G401.6 (cell line): ENCODE measurements around the gene CCDC178.
A peak's percentile ranks its signal among the peaks of the same experiment; 100 is the strongest.
"Not testable (repeated sequence)": the region's sequence is repeated elsewhere in the genome, so short reads cannot be mapped to it uniquely, and the experiment has no call there.

Experiments used
- FAIRE-seq: peaks from 2 replicates; lab custom pipeline; 2012; peaks lifted over from hg19 to GRCh38; lab: Jason Lieb, UNC

The CCDC178 gene

GRCh38 chr18:33440060-33441043, at the start of gene CCDC178:
CCDC178 (minus strand) TSS chr18:33440721; CDS start chr18:33412088, 28,633 bp downstream.
- no peak for FAIRE-seq

DNA sequence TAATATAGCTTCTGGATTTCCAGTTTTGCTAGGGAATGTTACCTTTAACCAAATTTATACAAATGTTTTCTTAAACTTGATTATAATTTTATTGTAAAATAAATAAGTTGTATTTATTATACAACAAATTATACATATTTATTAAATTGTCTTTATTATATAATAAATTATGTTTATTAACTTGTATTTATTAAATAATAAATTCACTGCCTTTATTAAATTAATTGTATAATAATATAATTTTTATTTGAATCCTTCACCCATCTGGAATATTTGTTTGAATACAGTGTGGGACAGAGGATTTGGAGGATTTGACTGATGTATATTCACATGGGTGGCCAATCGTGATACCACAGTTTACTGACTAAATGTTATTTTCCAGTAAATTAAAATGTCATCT, 43.4 kb upstream of the CCDC178 start:
- FAIRE-seq, result peak; percentile 91

DNA sequence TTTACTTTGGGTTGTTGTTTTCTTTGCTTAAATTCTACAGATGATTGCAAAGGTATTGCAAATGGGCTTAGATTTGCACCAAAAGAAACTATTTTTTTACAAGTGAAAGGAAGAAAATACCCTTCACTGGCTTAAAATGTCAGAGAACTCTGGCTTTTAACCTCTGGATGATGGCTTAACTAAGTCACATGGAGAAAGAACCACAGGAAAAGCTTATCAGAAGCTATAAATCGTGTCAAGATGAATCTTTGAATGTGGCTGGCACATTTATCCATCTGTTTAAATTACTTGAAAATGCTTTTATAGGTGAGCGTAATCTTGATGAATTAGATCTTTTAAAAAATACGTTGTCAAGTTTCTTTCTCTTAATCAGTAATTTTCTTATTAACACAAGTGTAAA, 32.0 kb upstream of the CCDC178 start:
- FAIRE-seq, result no peak

DNA sequence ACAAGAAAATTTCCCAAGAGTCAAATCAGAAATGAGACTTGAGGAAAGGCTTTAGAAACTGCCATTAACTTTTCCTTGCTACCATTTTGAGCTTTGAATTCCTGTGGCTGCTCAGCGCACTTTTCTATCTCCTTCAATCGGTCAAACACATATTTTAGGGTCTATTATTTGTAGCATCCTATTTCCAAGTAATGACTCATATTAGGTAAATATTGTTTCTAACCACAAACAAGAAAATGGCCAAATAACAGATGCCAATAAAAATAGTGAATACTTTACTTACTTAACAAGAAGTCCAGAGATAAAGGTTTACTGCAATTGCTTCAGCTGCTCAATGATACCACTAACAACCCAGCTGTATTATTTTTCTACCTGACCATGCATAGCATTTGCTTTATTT, 29.7 kb upstream of the CCDC178 start:
- FAIRE-seq, result no peak

DNA sequence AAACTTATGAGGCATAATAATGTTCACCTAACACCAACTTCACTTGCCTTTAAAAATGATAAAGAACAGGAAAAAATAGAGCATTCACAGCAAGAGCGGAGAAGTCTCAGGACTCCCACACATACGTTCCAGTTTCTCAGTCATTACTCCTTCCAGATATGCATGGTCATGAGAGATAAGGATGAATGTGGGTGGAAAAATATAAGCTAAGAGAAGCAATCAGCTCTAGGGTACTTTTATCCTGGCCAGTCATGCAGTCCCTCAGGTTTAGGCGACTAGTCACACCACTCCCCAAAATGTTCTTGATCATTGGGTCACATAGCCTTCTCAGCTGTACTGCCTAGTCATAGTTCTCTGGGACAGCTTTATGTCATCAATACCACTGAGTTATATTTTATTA, 29.2 kb upstream of the CCDC178 start:
- FAIRE-seq, result no peak

- no peak for FAIRE-seq
Measured at GRCh38 chr18:33467531-33467930, 27.0 kb upstream of the CCDC178 start.

GRCh38 chr18:33466822-33467221, 26.3 kb upstream of the CCDC178 start:
- FAIRE-seq, result no peak

DNA sequence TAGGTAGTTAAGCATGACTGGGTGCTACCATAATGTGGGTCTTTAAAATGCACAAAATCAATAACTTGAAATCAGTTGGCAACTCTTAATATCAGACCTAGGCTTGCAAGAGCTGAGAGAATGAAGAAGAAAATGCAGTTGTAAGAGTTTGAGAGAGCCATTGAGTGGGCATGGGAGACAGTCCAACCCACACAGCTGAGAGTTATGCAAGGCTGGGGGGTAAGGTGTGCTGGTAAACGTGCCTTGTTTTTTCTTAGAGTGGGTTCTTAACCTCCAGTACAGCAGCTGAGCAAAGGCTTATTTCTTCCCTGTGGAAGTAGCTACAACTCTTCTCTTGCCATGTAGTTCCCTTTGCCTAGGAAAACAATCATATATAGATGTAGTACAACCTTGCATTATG, 20.2 kb upstream of the CCDC178 start:
- FAIRE-seq, result no peak

GRCh38 chr18:33459612-33460011, 19.1 kb upstream of the CCDC178 start:
- no peak for FAIRE-seq

DNA sequence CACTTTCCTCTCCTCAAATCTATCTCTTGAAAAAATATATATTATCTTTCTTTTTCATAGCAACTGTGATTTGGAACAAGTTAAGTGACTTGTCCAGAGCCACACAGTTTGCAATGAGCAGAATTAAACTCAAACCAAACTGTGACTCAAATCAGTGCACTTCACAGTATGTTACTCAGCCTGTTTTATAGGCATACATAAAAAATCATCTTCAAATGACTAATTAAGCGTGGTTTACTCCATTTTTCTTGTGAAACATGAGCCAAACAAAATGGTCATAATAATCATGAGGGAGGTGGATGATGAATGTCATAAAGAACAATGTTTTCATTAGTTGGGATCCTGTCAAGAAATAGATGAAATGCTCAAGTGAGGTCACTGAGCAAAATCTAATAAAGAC, 6.1 kb upstream of the CCDC178 start:
- no peak for FAIRE-seq

DNA sequence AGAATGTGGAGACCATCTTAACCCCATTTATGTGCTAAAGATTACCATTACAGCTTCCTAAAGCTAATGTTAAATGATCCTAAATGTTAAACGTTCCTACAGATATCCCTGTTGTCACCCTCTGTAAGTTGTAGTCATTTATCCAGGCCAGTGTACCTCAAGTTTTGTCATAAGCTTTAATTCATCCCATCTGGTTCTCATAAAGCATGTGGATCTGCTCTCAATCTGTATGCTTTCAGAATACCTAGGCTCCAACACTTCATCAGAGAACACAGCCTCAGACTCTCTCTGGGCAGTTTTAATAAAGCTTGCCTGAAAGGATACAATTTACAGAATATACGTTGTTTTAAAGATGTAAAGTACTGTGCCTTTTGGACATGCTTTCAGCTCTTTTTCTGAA, 4.2 kb upstream of the CCDC178 start:
- no peak for FAIRE-seq

DNA sequence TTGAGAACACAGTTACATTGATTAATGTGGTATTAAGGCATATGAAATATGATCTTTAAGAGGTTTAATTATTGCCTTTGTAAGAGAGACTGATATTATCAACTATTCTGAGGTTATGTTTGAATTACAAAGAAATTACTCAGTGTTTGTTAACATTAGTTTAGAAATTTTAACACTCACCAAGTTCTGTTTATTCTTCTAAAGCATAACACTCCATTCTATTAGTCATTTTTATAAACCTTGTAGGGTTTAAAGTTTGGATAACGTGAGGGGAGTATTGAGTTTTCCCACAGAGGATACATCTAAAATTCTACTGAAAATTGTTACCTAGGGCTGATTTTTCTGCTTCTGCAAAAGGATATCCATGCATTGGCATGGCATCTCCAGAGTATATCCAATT, 7.7 kb downstream of the CCDC178 start:
- FAIRE-seq, result no peak

- no peak for FAIRE-seq
Measured at GRCh38 chr18:33427549-33427948, 13.0 kb downstream of the CCDC178 start.

- no peak for FAIRE-seq
Measured at GRCh38 chr18:33424266-33424946, 16.1 kb downstream of the CCDC178 start.

DNA sequence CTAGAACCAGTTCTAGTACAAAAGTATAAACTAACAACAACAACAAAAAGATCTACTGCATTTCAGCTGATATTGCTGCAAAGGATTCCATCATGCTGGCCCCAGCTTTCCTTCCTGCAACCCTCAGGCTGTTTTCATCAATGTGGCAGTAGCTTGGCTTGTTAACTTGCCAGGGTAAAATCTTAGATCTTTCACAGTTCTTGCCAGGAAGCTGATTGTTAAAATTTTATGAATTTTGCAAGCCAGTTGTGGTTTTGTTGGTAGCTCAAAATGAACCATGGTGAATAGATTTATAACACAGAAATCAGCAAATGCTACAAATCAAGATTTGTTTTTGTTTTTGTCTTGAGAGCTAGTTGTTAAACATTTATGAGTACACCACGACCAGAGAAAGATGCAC, 19.3 kb downstream of the CCDC178 start:
- FAIRE-seq, result no peak

DNA sequence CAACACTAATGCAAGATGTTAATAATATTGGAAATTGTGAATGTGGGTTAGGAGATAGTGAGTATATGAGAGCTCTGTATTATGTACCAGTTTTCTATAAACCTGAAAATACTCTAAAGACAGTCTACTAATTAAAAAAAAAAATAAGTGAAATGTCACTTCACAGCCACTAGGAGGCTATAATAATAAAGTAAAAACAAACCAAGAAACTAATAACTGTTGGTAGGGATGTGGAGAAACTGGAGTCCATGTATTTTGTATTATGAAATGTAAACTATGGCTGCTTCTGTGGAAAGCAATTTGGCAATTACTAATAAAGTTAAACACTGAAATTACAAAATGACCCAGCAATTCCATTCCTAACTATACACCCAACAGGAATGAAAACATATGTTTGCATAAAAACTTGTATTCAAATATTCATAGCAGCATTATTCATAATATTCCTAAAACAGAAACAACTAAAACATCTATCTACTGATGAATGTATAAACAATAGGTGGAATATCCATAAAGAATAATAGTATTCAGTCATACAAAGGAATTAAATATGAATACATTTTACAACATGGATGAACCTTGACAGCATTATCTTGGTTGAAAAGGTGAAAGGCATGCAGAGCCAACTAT, 36.2 kb downstream of the CCDC178 start:
- peak; percentile 72 for FAIRE-seq

- FAIRE-seq, result not testable (repeated sequence)
Measured at GRCh38 chr18:33398939-33399338, 41.6 kb downstream of the CCDC178 start.

DNA sequence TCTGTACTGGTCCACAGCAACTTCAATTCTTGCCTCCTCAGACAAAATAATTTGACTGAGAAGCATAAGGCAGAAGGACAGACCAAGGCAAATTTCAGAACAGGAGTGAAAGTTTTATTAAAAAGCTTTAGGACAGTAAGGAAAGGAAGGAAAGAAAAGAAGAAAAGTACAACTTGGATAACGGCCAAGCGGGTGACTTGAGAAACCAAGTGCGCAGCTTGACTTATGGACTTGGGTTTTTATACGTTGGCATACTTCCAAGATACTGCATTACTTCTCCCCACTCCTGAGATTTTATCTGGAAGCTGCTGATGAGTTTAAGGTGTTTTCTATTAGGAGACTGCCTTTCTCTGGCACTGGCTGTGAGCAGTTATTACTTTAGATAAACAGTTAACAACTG, 64.7 kb downstream of the CCDC178 start:
- FAIRE-seq, result no peak

GRCh38 chr18:33372442-33372841, 68.1 kb downstream of the CCDC178 start:
- FAIRE-seq, result no peak

GRCh38 chr18:33369711-33370449, 70.6 kb downstream of the CCDC178 start:
- no peak for FAIRE-seq

DNA sequence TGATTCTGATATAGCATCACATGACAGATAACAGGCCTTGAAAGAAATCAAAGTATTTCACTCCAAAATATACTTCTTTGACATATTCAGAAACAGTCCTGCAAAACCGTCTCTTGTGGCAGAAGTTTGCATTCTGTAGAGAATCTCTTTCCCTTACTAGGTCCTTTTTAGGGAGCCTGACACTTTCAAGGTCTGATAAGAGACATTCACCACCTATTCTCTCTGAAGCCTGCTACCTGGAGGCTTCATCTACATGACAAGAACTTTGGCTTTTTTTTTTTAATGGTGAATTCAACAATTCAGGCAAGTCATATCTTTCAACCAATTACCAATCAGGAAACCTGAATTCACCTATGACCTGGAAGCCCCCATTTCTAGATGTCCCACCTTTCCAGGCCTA, 83.8 kb downstream of the CCDC178 start:
- FAIRE-seq, result no peak

GRCh38 chr18:33355756-33356155, 84.8 kb downstream of the CCDC178 start:
- no peak for FAIRE-seq
